HG03139 (cell line): ENCODE data around the gene PLRG1.

Experiments used
- ATAC-seq: cut with Tn5 transposase; IDR thresholded peaks from one replicate; pipeline ENCODE4 v1.9.1; 2021; ENCODE audit not compliant: unreplicated experiment

PLRG1 gene

DNA sequence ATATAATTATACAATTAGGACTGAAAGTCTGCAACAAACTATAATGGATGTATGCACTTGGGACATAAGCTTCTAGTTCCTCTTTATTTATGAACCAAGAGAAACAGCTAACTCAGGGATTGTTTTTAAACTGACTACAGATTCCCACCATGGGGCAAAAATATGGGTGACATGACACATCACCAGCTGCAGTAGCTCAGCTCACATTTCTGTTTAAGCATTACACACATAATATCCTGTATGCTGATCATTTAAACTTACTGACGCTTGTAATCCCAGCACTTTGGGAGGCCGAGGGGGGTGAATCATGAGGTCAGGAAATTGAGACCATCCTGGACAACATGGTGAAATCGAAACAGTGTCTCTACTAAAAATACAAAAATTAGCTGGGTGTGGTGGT is 24.1 kb upstream of the PLRG1 start:
- ATAC-seq, result no peak

DNA sequence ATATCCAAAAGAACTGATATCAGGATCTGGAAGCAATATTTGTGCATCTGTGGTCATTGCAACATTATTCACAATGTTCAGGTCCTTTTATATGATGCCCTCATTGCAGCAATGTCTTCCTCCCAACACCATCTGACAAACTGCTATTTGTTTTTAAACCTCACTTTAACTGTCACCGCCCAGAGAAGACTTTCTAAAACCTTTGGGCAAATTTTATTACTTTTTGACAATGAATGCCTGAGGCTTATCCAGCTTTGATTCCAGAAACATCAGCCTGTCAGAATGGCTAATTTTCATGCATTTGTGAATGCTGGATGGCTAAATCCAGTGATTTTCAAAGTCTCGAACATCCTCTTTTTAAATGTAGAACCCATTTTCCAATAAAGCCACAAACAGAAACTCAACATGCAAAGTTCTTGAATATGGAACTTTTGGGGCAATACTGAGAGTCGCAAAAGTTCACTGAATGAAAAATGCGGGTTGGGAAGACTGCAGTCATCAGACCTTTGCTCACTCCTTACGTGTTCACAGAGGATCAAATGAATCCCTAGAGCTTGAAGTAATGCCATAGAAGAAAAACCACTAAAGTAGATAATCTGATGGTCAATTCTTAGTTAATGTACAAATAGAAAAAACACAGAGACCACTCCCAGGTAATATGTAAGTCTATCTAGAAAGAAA is 23.1 kb upstream of the PLRG1 start:
- no peak for ATAC-seq

DNA sequence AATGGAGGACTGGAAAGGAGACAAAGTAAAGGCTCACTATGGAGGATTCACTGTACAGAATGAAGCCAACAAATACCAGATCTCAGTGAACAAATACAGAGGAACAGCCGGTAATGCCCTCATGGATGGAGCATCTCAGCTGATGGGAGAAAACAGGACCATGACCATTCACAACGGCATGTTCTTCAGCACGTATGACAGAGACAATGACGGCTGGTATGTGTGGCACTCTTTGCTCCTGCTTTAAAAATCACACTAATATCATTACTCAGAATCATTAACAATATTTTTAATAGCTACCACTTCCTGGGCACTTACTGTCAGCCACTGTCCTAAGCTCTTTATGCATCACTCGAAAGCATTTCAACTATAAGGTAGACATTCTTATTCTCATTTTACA is 19.4 kb upstream of the PLRG1 start:
- no peak for ATAC-seq

DNA sequence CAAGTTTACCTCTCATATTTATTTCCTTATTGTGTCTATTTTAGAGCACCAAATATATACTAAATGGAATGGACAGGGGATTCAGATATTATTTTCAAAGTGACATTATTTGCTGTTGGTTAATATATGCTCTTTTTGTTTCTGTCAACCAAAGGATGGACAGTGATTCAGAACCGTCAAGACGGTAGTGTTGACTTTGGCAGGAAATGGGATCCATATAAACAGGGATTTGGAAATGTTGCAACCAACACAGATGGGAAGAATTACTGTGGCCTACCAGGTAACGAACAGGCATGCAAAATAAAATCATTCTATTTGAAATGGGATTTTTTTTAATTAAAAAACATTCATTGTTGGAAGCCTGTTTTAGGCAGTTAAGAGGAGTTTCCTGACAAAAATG is 18.8 kb upstream of the PLRG1 start:
- no peak for ATAC-seq

DNA sequence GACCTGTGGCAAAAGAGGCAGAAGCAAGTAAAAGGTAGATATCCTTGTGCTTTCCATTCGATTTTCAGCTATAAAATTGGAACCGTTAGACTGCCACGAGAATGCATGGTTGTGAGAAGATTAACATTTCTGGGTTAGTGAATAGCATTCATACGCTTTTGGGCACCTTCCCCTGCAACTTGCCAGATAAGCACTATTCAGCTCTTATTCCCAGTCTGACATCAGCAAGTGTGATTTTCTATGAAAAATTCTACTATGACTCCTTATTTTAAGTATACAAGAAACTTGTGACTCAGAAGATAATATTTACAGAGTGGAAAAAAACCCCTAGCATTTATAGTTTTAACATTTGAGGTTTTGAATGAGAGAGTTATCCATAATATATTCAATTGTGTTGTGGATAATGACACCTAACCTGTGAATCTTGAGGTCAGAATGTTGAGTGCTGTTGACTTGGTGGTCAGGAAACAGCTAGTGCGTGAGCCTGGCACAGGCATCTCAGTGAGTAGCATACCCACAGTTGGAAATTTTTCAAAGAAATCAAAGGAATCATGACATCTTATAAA is 16.5 kb upstream of the PLRG1 start:
- ATAC-seq, result no peak

DNA sequence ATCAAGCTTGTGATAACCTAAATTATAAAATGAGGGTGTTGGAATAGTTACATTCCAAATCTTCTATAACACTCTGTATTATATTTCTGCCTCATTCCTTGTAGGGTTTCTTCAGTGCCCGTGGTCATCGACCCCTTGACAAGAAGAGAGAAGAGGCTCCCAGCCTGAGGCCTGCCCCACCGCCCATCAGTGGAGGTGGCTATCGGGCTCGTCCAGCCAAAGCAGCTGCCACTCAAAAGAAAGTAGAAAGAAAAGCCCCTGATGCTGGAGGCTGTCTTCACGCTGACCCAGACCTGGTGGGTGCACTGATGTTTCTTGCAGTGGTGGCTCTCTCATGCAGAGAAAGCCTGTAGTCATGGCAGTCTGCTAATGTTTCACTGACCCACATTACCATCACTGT is 15.5 kb upstream of the PLRG1 start:
- no peak for ATAC-seq

DNA sequence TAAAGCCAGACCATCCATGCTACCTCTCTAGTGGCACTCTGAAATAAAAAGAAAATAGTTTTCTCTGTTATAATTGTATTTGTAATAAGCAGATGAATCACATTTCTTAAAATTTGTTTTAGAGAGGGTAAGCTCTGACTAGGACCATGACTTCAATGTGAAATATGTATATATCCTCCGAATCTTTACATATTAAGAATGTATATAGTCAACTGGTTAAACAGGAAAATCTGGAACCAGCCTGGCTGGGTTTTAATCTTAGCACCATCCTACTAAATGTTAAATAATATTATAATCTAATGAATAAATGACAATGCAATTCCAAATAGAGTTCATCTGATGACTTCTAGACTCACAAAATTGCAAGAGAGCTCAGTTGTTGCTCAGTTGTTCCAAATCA is 14.1 kb upstream of the PLRG1 start:
- no peak for ATAC-seq

DNA sequence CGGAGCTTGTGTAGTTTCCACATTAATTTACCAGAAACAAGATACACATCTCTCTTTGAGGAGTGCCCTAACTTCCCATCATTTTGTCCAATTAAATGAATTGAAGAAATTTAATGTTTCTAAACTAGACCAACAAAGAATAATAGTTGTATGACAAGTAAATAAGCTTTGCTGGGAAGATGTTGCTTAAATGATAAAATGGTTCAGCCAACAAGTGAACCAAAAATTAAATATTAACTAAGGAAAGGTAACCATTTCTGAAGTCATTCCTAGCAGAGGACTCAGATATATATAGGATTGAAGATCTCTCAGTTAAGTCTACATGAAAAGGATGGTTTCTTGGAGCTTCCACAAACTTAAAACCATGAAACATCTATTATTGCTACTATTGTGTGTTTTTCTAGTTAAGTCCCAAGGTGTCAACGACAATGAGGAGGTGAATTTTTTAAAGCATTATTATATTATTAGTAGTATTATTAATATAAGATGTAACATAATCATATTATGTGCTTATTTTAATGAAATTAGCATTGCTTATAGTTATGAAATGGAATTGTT is 12.6 kb upstream of the PLRG1 start, which contains the start of gene FGB:
TSS of gene FGB (plus strand) at position 315 of the 558 bp plus-strand sequence. CDS start at position 323, 8 bp downstream.
- no peak for ATAC-seq

DNA sequence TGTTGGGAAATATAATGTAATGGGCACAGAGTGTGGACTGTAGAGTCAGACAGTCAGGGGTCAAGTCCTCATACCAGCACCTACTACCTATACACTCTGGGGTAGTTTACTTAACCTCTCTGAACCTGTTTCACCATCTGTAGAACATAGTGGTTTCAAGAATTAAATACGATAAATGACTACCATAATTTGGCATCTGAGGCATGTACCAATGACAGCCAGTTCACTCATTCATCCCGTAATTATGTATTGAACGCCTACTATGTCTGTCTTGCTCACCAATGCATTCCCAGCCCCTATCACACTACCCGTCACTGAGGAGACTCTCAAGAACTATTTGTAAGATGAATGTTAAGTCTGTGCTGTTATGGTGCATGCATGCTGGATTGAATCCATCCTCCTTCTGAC is 10.6 kb upstream of the PLRG1 start:
- ATAC-seq, result no peak

DNA sequence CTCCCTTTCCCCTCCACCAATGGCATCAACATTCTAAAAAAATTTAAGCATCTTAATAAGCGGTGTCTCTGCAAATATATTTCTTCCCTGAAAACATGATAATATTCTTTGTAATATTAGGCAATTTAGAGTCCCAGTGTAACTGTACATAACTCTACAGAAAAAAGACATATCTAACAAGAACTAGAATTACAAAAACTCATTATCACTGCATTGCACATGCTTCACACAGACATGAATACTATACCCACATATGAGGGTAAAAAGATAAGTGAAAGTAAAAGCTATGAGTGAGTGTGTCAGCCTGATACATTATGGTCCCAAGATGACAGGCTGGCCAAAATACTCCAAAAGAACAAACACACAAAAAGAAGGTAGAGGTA is 10.2 kb upstream of the PLRG1 start:
- no peak for ATAC-seq

DNA sequence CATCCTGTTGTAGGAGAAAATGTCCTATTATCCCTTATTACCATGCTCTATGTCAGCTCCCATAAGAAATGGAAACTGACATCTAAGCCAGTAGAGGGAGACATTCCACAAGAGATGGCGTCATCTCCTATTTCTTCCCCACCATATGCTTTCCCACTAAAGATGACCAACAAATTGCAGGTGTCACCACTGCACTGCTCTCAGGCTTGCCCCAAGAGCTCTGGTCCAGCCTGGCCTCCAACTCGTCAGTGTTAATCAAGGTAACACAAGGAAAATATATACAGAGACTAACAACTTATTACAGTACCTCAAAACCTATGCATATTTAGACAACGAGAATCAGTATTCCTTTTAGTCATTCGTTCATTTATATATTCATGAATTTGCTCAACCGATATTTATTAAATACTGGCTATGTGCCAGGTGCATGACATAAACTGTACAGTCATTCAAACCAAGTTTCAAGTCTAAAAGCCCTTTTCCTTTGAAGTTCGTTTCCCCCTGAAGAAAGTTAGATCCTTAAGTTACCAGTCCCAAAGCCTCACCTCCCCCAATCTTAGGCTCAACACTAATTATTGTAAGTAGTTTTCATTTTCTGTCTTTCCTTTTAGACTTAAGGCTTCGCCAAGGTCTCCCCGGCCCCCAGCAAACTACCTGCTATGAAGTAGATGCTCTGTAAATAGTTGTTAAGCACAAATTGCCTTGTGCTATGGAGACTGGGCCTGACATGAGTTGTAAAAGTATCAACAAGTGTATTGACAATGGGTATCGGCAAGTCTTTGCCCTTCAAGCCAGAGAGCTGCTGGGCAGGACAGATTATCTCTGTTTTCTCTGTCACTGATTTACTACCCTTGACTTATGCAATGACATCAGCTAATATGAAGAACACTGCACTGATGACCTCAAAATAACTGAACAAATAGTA is 9.6 kb upstream of the PLRG1 start:
- peak; percentile 66 for ATAC-seq

DNA sequence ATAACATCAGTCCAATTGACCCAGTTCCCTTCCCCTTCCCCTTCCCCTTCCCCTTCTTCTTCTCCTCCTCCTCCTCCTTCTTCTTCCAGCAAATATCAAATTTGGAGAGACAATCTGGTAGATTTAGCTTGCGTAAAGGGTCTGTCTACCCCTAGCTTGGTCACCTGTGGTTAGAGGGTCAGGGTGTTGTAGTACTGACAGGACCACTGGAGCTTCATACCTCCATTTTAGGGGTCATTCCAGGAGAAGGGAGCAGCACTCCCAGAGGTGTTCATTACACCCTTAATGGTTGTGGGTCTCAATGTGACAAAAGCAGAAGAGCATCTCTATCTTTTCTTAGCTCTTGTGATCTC is 8.9 kb upstream of the PLRG1 start:
- peak; percentile 8 for ATAC-seq

DNA sequence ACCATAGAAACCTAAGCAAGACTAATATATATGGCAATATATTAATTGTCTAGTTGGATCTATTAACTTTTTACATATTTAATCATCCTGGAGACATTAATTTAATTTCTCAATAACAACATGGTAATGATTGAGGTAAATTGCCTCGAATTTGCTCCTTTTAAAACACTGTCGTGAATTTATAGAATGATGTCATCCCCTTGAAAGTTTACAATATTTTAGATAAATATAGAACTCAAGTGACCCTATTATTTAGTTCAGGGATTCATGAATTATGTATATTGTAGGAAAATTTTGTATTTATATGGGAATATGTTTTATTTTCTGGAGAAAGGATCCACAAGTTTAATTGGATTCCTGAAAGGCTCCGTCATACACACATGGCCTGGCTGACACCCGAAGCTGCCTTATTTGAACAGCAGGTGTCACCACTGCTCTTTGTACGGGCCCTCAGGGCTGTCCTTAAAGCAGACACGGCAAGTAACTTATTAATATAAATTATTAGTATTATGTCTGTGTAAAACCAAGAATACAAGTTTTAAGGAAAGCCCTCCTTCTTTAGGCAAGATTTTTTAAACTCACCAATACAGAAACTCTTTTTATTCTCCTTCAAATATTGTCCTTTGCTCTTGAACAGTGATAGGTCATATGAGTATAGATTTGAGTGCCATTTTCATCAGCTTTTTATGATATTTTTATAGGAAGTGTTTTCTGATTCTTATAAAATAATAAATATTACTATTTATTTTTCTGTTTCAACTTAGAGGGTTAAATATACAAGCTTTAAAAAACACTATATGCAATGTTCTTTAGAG is 1.9 kb upstream of the PLRG1 start:
- ATAC-seq, result peak; percentile 53

DNA sequence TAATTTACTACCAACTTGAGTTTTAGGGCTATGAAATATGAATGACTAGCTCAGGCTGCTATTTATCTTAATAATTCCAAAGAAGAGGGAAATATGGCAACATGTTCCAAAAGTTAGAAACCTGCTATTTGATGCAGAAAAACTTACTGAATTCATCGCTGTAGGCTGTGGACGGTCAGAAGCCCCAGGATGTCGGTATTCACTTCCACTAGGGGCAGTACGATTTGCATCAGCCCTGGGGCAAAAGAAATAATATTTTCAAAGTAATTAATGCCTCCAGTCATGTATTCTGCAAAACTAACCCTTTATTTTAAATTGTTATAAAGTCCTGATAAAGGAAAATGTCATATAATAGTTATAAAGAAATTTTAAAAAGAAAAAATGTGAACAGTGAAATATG is 4.5 kb downstream of the PLRG1 start:
- ATAC-seq, result no peak

DNA sequence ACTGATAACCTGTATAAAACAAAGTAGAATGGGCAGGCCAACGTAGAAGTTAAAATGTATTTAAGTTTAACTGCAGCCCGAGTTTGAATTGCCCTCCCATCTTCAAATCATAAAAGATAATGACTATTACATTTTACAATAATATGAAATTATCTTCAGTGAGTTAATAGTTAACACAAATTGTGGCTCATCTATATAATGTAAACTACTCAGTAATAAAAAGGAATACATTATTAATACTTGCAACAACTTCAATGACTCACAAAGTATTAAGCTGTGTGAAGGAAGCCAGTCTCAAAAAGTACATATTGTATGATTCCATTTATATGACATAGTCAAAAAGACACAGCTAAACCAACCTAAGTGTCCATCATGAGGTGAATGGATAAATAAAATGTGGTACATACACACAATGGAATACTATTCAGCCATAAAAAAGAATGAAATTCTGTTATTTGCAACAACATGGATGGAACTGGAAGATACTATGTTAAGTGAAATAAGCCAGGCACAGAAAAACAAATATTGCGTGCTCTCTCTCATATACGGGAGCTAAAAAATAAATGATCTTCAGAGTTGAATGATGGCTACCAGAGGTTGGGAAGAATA is 7.8 kb downstream of the PLRG1 start:
- ATAC-seq, result no peak

DNA sequence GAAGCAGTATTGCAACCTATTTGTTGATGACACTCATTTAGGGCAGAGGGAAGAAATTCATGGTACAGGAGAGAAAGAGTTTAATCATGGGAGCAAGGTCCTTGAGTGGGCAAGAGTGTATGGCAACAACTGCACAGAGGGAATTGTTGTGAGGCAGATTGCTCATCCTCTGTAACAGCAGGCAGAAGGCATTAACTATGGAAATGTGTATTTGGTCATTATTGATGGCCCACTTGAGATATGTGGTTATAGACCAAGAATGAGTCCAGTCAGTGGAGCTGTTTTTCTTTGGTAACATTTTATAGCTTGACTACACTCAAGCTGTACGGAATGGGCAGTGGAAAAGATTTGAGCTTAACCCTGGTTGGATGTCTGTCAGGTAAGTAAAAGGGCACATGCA is 15.9 kb downstream of the PLRG1 start:
- no peak for ATAC-seq

DNA sequence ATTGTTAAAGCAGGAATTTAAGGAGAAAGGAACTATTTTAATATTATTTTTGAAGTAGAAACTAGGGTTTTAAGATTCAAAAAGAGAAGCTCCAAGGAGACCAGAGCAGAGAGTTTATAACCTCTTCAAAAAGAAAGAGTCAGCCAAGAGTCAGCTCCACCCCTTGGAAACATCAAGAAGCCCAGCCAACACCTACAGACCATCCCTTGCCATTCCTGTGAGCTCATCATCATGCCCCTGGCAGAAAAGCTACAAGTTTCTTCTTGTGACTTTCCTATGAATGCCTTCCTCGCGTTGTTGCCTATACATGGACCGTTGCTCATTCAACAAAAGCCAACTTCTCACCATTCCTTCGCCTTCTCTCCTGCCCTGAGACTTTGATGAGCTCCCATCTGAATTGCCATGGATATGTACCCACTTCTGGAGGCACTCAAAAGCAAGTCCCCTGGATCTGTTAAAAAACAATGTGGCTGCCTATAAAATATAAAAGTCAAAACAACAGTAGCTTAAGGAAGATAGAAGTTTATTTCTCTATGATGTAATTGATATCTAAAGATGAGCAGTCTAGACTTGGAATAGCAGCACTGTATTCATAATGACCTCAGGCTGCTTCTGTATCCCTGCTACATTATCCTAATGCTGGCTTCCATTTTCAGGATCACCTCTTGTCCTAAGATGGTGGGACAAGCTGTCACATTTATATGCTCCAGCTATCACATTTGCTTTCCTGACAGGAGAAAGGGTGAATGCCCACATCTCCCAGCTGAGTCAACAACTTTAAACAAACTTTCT is 20.3 kb downstream of the PLRG1 start:
- ATAC-seq, result no peak

DNA sequence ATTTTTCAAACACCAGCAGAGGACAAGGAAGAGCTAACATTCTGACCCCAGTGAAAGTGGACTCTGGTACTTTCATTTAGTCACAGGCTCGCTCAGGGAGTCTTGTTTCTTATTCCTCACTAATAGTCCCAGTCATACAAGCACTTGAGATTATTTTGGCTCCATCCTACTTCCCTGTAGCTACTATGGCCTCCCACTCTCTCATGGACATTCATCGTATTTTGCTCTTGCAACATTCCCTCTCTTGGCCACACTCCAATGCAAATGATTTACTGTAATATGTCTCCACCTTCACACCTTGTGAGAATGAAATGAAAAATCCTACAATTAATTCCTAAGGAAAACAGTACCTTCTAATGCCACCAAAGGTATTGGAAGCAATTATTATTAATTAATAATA is 21.3 kb downstream of the PLRG1 start:
- no peak for ATAC-seq

DNA sequence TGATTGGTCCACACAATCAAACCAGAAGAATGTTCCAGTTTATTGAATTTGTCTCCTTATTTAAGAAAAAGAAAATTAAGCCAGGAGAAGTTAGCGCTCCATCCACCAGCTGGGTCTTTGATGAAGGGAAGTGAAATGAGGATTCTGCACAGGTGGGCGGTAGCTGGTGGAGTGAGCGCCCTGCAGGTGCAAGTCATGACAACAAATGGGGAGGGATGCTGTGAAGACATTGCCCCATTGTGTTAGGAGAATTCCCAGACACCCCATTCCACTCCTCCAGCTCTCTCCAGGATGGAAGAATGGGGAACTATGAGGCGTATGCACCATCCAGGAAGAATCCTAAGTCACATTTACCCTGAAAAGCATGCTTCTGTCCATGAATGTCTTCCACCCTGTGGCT is 22.9 kb downstream of the PLRG1 start:
- ATAC-seq, result no peak

DNA sequence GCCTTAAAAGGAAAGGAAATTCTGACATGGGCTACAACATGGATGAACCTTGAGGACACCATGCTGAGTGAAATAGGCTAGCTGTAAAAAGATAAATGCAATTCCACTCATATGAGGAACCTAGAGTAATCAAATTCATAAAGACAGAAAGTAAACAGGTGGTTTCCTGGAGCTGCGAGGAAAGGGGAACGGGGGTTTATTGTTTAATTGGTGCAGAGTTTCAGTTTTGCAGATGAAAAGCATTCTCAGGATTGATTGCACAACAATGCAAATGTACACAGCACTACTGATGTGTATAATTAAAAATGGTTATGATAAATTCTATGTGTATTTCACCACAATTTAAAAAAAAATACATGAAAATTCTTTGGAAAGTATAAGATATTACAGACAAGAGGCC is 24.0 kb downstream of the PLRG1 start:
- no peak for ATAC-seq
